AG04450 (cell line): Measurements from ENCODE around the gene SGSM2. TPM values are rescaled to one million over a fixed set of nuclear protein-coding genes. Genes with fewer than 3 reads are reported as not detected.
"Not testable (repeated sequence)": the region's sequence is repeated elsewhere in the genome, so short reads cannot be mapped to it uniquely, and the experiment has no call there.

Experiments
- CTCF ChIA-PET: fragments of 300-600, 350-600 bp; formaldehyde crosslinking; extraction: SDS; loops from one replicate; lab custom pipeline; 2022; ENCODE audit warnings: antibody characterized with exemption, inconsistent platforms; lab: Charles Lee
- POLR2A ChIA-PET: fragments of 350-600 bp; formaldehyde crosslinking; extraction: SDS; loops from one replicate; lab custom pipeline; 2021; ENCODE audit warnings: antibody characterized with exemption, inconsistent platforms; lab: Yijun Ruan, JAX
- DNase-seq: peaks from one replicate; pipeline ENCODE4 v3.0.0-alpha.2; 2011; ENCODE audit warnings: low read depth, low spot score
- H3K27ac ChIP-seq: one replicate; pipeline ENCODE4 v1.5.1; 2012; ENCODE audit warnings: low read depth, low read length, control low read depth
- H3K27me3 ChIP-seq: one replicate; pipeline ENCODE4 v1.6.0; 2012; ENCODE audit warnings: low read length; ENCODE audit not compliant: control insufficient read depth, insufficient read depth
- H3K4me3 ChIP-seq: 2 replicates; pipeline ENCODE4 v1.5.1; 2011; ENCODE audit warnings: mild to moderate bottlenecking, low read depth, low read length, control low read depth
- H3K9me3 ChIP-seq: 2 replicates; pipeline ENCODE4 v1.5.1; 2012; ENCODE audit warnings: low read length; ENCODE audit not compliant: control insufficient read depth, insufficient read depth
- polyA plus RNA-seq: library from polyadenylated mRNA; depleted of rRNA; stranded (reverse); fragments of >200 nt; gene quantifications from 2 replicates; pipeline ENCODE4 v1.2.3, GENCODE V29; 2011
- TF ChIP-seq, protein P1 (sequence below): IDR thresholded peaks from 2 replicates; pipeline ENCODE4 v1.5.1; 2011; ENCODE audit warnings: low read depth, low read length, control low read depth, inconsistent platforms

SGSM2 gene
- polyA plus RNA-seq, 1 experiment = 19.7 TPM

DNA sequence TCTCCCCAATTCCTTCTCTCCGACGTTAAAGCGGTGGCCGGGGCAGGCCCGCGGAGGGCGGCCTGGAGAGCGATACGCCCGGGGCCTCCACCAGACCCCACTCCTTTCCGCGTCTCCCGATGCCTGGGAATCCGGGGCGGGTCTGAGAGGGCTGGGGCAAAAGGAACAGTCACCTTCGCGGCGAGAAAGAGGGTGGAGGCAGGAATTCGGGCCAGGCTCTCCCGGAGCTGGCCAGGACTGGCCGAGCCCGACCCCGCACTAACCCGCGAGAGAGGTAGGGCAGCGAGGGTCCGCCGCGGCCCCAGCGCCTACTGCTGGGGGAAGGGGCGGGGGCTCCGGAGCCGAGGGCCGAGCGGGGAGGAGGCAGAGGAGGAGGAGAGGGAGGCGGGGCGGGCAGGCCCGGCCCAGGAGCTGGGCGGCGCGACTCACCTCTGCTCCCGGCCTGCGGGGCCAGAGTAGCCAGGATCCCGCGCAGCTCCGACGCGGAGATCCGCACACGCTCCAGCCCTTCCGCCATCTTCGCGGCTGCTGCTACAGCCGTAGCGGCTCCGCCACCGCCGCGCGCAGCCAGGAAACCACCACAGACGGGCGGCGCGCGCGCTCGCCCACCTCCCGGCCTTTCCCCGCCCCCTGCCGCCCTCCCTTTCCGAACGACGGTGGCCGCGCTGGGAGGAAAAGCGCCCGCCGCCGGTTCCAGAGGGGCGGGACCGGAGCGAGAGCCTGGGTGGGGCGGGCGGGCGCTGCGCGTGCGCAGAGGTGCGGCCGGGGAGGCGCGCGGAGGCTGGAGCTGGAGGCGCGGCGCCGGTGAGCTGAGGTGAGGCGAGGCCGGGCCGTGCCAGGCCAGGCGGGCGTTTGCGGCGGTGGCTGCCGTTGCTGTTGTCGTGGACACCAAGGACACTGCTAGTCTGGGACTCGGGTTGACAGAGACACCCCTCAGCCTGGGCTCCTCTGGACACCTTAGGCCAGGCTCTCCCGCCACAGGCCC, 33.8 kb upstream of the SGSM2 start, which contains the start of the genes SMG6 and SRR:
Gene SMG6, minus strand, starts transcription at position 582 of the 985 bp plus-strand sequence. Its CDS starts 65 bp downstream, at position 517.
Gene SRR, plus strand, starts transcription at position 747 of the 985 bp plus-strand sequence. CDS start 11,611 bp downstream, outside the sequence.
- POLR2A ChIA-PET = interaction anchor here (0.6 to 1.8 kb wide), 13 partner anchors 17 to 249 kb away, joined by 3 to 9 read pairs (median 5); partner anchors contain the start of genes HIC1, MNT, SGSM2 and TSR1
- CTCF ChIA-PET = interaction anchor here (0.6 to 1.1 kb wide), 4 partner anchors 9 to 248 kb away, joined by 3 to 4 read pairs (median 3); no protein-coding TSS in a partner anchor
- H3K27me3 ChIP-seq = no peaks in the 10 kb centered on the region
- TF ChIP-seq, protein P1, sequence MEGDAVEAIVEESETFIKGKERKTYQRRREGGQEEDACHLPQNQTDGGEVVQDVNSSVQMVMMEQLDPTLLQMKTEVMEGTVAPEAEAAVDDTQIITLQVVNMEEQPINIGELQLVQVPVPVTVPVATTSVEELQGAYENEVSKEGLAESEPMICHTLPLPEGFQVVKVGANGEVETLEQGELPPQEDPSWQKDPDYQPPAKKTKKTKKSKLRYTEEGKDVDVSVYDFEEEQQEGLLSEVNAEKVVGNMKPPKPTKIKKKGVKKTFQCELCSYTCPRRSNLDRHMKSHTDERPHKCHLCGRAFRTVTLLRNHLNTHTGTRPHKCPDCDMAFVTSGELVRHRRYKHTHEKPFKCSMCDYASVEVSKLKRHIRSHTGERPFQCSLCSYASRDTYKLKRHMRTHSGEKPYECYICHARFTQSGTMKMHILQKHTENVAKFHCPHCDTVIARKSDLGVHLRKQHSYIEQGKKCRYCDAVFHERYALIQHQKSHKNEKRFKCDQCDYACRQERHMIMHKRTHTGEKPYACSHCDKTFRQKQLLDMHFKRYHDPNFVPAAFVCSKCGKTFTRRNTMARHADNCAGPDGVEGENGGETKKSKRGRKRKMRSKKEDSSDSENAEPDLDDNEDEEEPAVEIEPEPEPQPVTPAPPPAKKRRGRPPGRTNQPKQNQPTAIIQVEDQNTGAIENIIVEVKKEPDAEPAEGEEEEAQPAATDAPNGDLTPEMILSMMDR = no peak
- peak within 1 kb of the TSS; percentile 87 for H3K4me3 ChIP-seq
- DNase-seq = peak; percentile 48
- H3K27ac ChIP-seq = peak within 1 kb of the TSS; percentile 77
- H3K9me3 ChIP-seq = peaks cover 3% of the 10 kb centered on the region; the same call in 1 of the 2 replicates

DNA sequence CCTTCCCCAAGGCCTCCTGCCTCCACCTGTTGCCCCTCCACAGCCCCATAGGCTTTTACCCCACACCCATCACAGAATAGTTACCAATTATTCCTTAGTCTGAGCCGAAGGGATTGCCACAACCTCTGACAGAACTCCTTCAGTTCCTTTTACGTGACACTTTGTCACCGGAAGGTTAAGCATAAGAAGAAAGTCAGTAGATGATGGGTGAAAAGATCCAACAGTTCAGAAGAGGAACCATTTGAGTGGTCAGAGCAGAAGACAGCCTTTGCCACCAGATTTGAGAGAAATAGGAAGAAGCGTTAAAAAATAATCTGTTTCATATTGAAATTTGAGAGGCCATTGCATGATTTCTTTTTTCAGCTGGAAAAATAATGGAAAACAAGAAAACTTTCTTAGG, 32.4 kb upstream of the SGSM2 start:
- TF ChIP-seq, protein P1 = no peak
- Histone ChIP-seq H3K4me3 (no peak overlapping the region), H3K27me3 (no peaks in the 10 kb centered on the region), H3K27ac (no peak overlapping the region), H3K9me3 (peaks cover under 1% of the 10 kb centered on the region; the same call in 1 of the 2 replicates)
- CTCF ChIA-PET = no interaction called here
- POLR2A ChIA-PET = interaction anchor here (0.7 kb wide), 1 partner anchor 529 kb away, joined by 4 read pairs; no protein-coding TSS in a partner anchor
- DNase-seq = no peak

DNA sequence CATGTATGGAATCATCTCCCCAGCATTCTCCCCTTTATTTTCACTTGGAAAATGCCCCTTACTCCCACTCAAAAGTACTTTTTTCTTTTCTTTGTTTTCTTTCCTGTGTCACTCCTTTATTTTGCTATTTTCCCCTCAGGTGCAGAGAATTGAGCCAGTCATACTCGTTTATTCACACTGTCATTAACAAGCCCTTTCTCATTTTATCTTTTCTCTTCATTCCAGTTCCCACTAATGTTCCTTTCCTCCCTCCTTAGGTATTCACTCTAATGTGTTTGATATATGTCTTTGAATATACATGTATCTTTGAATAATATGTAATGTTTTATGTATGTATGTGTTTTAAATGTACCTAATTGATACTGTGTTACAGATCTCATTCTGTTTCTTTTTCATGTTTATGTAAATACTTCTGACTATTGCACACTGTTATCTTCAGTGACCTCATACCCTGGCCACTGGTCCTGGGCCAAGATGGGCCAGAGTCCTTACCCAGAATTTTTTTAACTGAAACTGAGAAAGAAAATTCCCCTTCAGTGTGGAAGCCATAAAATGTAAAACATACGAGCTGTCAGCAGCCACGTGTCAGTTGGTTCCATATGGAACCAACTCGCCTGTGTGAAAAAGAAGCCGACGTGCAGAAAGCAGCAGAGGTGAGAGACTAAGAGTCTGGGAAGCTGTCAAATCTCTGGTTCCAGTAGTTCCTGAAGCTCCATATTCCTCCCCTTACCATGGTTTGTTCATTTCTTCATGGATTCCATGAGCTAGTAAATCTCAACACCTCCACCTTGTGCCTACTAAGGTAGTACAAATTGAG, 27.8 kb upstream of the SGSM2 start:
- peak; percentile 10 for DNase-seq
- TF ChIP-seq, protein P1 = no peak
- CTCF ChIA-PET = no interaction called here
- POLR2A ChIA-PET = interaction anchor here (0.5 kb wide), 1 partner anchor 171 kb away, joined by 4 read pairs; no protein-coding TSS in a partner anchor
- Histone ChIP-seq H3K27ac (no peak overlapping the region), H3K4me3 (no peak overlapping the region), H3K9me3 (no peaks in the 10 kb centered on the region), H3K27me3 (no peaks in the 10 kb centered on the region)

DNA sequence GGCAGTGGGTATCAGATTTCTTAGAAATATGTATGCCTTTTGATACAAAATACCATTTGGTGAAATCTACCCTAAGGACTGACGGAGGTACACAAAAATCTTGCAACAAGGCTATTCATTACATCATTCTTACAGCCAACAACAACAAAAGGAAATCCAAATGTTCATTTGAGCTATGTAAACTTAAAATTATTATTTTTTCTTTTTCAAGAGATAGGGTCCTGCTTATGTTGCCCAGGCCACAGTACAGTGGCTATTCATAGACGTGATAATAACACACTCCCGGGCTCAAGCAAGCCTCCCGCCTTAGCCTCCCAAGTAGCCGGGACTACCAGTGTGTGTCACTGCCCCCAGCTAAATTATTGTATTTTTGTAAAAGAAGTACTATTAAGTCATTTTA, 24.6 kb upstream of the SGSM2 start:
- POLR2A ChIA-PET = no interaction called here
- Histone ChIP-seq H3K27me3 (no peaks in the 10 kb centered on the region), H3K27ac (no peak overlapping the region), H3K4me3 (no peak overlapping the region), H3K9me3 (no peaks in the 10 kb centered on the region)
- TF ChIP-seq, protein P1 = no peak
- no peak for DNase-seq
- CTCF ChIA-PET = interaction anchor here (0.6 kb wide), 1 partner anchor 9 kb away, joined by 3 read pairs; the partner anchor contains the start of genes SMG6 and SRR

DNA sequence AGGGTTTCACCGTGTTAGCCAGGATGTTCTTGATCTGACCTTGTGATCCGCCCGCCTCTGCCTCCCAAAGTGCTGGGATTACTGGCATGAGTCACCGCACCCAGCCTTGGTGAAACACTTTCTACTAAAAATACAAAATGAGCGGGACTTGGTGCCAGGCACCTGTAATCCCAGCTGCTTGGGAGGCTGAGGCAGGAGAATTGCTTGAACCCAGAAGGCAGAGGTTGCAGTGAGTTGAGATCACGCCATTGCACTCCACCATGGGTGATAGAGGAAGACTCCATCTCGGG, 20.4 kb upstream of the SGSM2 start:
- POLR2A ChIA-PET, CTCF ChIA-PET, DNase-seq: not testable (repeated sequence)

More for the DNA sequence above, 20.4 kb upstream of the SGSM2 start:
- not testable (repeated sequence) for H3K27me3 ChIP-seq, H3K4me3 ChIP-seq, H3K27ac ChIP-seq, H3K9me3 ChIP-seq
